Cardiac fibroblast (primary cell): ENCODE measurements around the gene SSRP1.
A peak's percentile ranks its signal among the peaks of the same experiment; 100 is the strongest.

ENCODE experiments used
- DNase-seq, 2 donors: peaks; one replicate each; pipeline versions ENCODE4 v3.0.0 to v3.0.0-alpha.2; 2010; ENCODE audit warnings: low read depth in 2 of 2
- H3K4me3 ChIP-seq, 2 donors: replicated peaks in 1 of 2; 1 replicate in 1 of 2; 2 replicates in 1 of 2; pipeline ENCODE4 v1.5.1; 2011; ENCODE audit warnings: low read depth in 2 of 2, low read length in 2 of 2, mild to moderate bottlenecking in 2 of 2, moderate library complexity in 1 of 2
- CTCF ChIP-seq: IDR thresholded peaks from one replicate; pipeline ENCODE4 v1.5.1; 2011; ENCODE audit warnings: low read depth, mild to moderate bottlenecking, low read length, inconsistent platforms

SSRP1 gene

GRCh38 chr11:57312511-57313021 is 23.1 kb downstream of the SSRP1 start:
- no peak for DNase-seq
- TF ChIP-seq CTCF = no peak
- H3K4me3 ChIP-seq = no peak overlapping the region

- peak; percentile 98 to 99 for DNase-seq
- TF ChIP-seq CTCF = no peak
- peak overlapping the region; percentile 45 to 56 for H3K4me3 ChIP-seq
Observed at GRCh38 chr11:57311109-57311936, 24.4 kb downstream of the SSRP1 start.

- TF ChIP-seq CTCF = no peak
- peak overlapping the region; percentile 45 to 56 for H3K4me3 ChIP-seq
- DNase-seq = peak in 1 of 2 donors; percentile 74
Observed at GRCh38 chr11:57310630-57311086, 25.0 kb downstream of the SSRP1 start.

GRCh38 chr11:57310091-57310490 is 25.6 kb downstream of the SSRP1 start:
- no peak overlapping the region for H3K4me3 ChIP-seq

GRCh38 chr11:57309106-57310059 is 26.3 kb downstream of the SSRP1 start:
- TF ChIP-seq CTCF = no peak
- no peak overlapping the region for H3K4me3 ChIP-seq
- DNase-seq = no peak

More at GRCh38 chr11:57310091-57310490, 25.6 kb downstream of the SSRP1 start:
- TF ChIP-seq CTCF = no peak
- no peak for DNase-seq

GRCh38 chr11:57308426-57309060 is 27.1 kb downstream of the SSRP1 start:
- H3K4me3 ChIP-seq = no peak overlapping the region
- DNase-seq = no peak
- TF ChIP-seq CTCF = no peak
